Endothelial cell of umbilical vein (primary cell): ENCODE data around the gene TP53TG5. TPM values are rescaled to one million over a fixed set of nuclear protein-coding genes. Genes with fewer than 3 reads are reported as not detected.

Source experiments
- BruUV-seq: library from RNA; stranded (reverse); fragments of 400-500 nt; replicated peaks from 2 replicates; lab custom pipeline; 2021; lab: Mats Ljungman, UMichigan
- CTCF ChIA-PET: fragments of 300-600, 350-600 bp; sonication (Branson Sonifier 250); formaldehyde crosslinking; loops from one replicate; lab custom pipeline; 2021; ENCODE audit warnings: antibody characterized with exemption, inconsistent platforms; lab: Charles Lee
- POLR2A ChIA-PET: fragments of 300-600, 350-600 bp; sonication (Branson Sonifier 250); formaldehyde crosslinking; loops from one replicate; lab custom pipeline; 2021; ENCODE audit warnings: antibody characterized with exemption, inconsistent platforms; lab: Charles Lee
- DNase-seq: peaks from one replicate; pipeline ENCODE4 v3.0.0-alpha.2; 2011; ENCODE audit warnings: low read depth, low spot score
- FAIRE-seq: peaks from 2 replicates; lab custom pipeline; 2011; peaks lifted over from hg19 to GRCh38; lab: Jason Lieb, UNC
- H2AFZ ChIP-seq: 2 replicates; pipeline ENCODE4 v1.6.0; 2012; ENCODE audit warnings: low read depth, low read length, control low read depth, inconsistent platforms
- H3K27ac ChIP-seq: 2 replicates; pipeline ENCODE4 v1.5.1; 2011; ENCODE audit warnings: low read depth, mild to moderate bottlenecking, control low read depth, low read length, moderate library complexity; ENCODE audit not compliant: insufficient read depth
- H3K27me3 ChIP-seq, 2 experiments: 2 replicates each; pipeline versions ENCODE4 v1.6.0 to v1.6.1; 2011; ENCODE audit warnings: low read length in 2 of 2, mixed read lengths in 1 of 2; ENCODE audit not compliant: control insufficient read depth in 2 of 2, insufficient read depth in 2 of 2
- H3K36me3 ChIP-seq, 2 experiments: 2 replicates in 1 of 2; 3 replicates in 1 of 2; pipeline ENCODE4 v1.5.1; 2011; ENCODE audit warnings: low read length in 2 of 2, mild to moderate bottlenecking in 1 of 2, moderate library complexity in 1 of 2; ENCODE audit not compliant: control insufficient read depth in 2 of 2, insufficient read depth in 2 of 2; ENCODE audit errors: extremely low read depth in 1 of 2
- H3K4me1 ChIP-seq: 3 replicates; pipeline ENCODE4 v1.5.1; 2011; ENCODE audit warnings: mild to moderate bottlenecking, low read length; ENCODE audit not compliant: control insufficient read depth, insufficient read depth; ENCODE audit errors: extremely low read depth
- H3K4me2 ChIP-seq: 2 replicates; pipeline ENCODE4 v1.6.1; 2011; ENCODE audit warnings: low read length, control low read depth, mixed read lengths; ENCODE audit not compliant: insufficient read depth
- H3K4me3 ChIP-seq, 3 experiments: fragments of 200-600 bp in 1 of 3; sonication (generic), shearing (Covaris generic) in 1 of 3; replicated peaks in 1 of 3; 2 replicates each; pipeline ENCODE4 v1.5.1; 2011 to 2016; ENCODE audit warnings: control low read depth in 3 of 3, low read length in 3 of 3, mild to moderate bottlenecking in 2 of 3, inconsistent platforms in 1 of 3, low read depth in 1 of 3, moderate library complexity in 1 of 3; ENCODE audit not compliant: insufficient read depth in 1 of 3
- H3K79me2 ChIP-seq: 2 replicates; pipeline ENCODE4 v1.6.0; 2012; ENCODE audit warnings: low read length, inconsistent platforms; ENCODE audit not compliant: control insufficient read depth, insufficient read depth
- H3K9ac ChIP-seq: replicated peaks from 2 replicates; pipeline ENCODE3; 2011; ENCODE audit warnings: low read length, control low read depth; ENCODE audit not compliant: insufficient read depth; ENCODE audit errors: extremely low read depth
- H3K9me1 ChIP-seq: replicated peaks from 3 replicates; pipeline ENCODE4 v1.6.0; 2011; ENCODE audit warnings: mild to moderate bottlenecking, low read length; ENCODE audit not compliant: control insufficient read depth, insufficient read depth; ENCODE audit errors: extremely low read depth
- H3K9me3 ChIP-seq: replicated peaks from 2 replicates; pipeline ENCODE4 v1.5.1; 2012; ENCODE audit warnings: low read length, inconsistent platforms; ENCODE audit not compliant: control insufficient read depth, insufficient read depth
- H4K20me1 ChIP-seq: replicated peaks from 2 replicates; pipeline ENCODE3; 2011; ENCODE audit warnings: mild to moderate bottlenecking, low read length; ENCODE audit not compliant: control insufficient read depth, insufficient read depth; ENCODE audit errors: extremely low read depth
- CTCF ChIP-seq, 2 donors: IDR thresholded peaks; 1 replicate in 1 of 2; 2 replicates in 1 of 2; pipeline ENCODE4 v1.5.1; 2011; ENCODE audit warnings: low read length in 2 of 2, mild to moderate bottlenecking in 2 of 2, moderate library complexity in 2 of 2, control low read depth in 1 of 2, inconsistent platforms in 1 of 2, low read depth in 1 of 2; ENCODE audit not compliant: insufficient read depth in 1 of 2; ENCODE audit errors: extremely low read depth in 1 of 2
- EZH2 ChIP-seq: IDR thresholded peaks from 2 replicates; pipeline ENCODE4 v1.6.1; 2012; ENCODE audit warnings: borderline replicate concordance, low read depth, mild to moderate bottlenecking, moderate library complexity, low read length, inconsistent platforms; ENCODE audit not compliant: severe bottlenecking
- FOS ChIP-seq: IDR thresholded peaks from 2 replicates; pipeline ENCODE4 v1.6.1; 2011; ENCODE audit warnings: mild to moderate bottlenecking, low read length, moderate library complexity, borderline replicate concordance; ENCODE audit not compliant: insufficient read depth
- GATA2 ChIP-seq: IDR thresholded peaks from 2 replicates; pipeline ENCODE4 v1.7.0; 2011; ENCODE audit warnings: low read depth, mild to moderate bottlenecking, moderate library complexity, mixed read lengths, low read length; ENCODE audit not compliant: insufficient read length, insufficient read depth
- JUN ChIP-seq: IDR thresholded peaks from 2 replicates; pipeline ENCODE4 v1.6.1; 2011; ENCODE audit warnings: borderline replicate concordance, low read depth; ENCODE audit not compliant: insufficient read length, insufficient read depth
- MAX ChIP-seq: IDR thresholded peaks from 2 replicates; pipeline ENCODE4 v1.6.1; 2011; ENCODE audit not compliant: insufficient read depth, insufficient read length
- MYC ChIP-seq: IDR thresholded peaks from one replicate; pipeline ENCODE4 v1.6.1; 2011; ENCODE audit warnings: mild to moderate bottlenecking, low read depth, low read length
- POLR2A ChIP-seq: IDR thresholded peaks from 2 replicates; pipeline ENCODE4 v1.6.1; 2012; ENCODE audit warnings: low read depth, mild to moderate bottlenecking, control low read depth, low read length
- POLR2AphosphoS5 ChIP-seq: IDR thresholded peaks from 2 replicates; pipeline ENCODE4 v1.6.1; 2012; ENCODE audit warnings: low read depth, mild to moderate bottlenecking, control low read depth, low read length, moderate library complexity; ENCODE audit not compliant: insufficient read depth
- dilution Hi-C: fragments of 300-500 bp; cut with MboI; formaldehyde crosslinking; loops from one replicate; pipeline ENCODE4 v1.15.0; 2019; ENCODE audit warnings: low sequenced_read_pairs; ENCODE audit not compliant: extremely low pct_ligation_motif_present
- intact Hi-C: fragments of 100-400 bp; cut with micrococcal nuclease; formaldehyde crosslinking; loops from one replicate; pipeline ENCODE4 v1.10.0; 2022
- polyA plus RNA-seq, 4 experiments: library from polyadenylated mRNA; depleted of rRNA in 3 of 4; stranded (reverse) in 3 of 4; unstranded in 1 of 4; fragments of >200 nt; gene quantifications; 2 replicates each; pipeline versions ENCODE4 v1.2.1 to v1.2.3, GENCODE V29; 2011 to 2012; ENCODE audit warnings: missing spikeins in 1 of 4
- total RNA-seq: library from RNA; stranded (reverse); gene quantifications from 2 replicates; pipeline ENCODE4 v1.2.3, GENCODE V29; 2021

The TP53TG5 gene
- total and polyA plus RNA-seq, 2 donors (not counting 3 experiments of a cell fraction or from before 2014, with no cell fraction given): not detected

GRCh38 chr20:45407783-45408645 is 29.9 kb upstream of the TP53TG5 start, which contains the start of gene DBNDD2:
Gene DBNDD2 (plus strand): TSS chr20:45408289. CDS start chr20:45408468, 179 bp downstream.
- no peak for TF ChIP-seq MYC
- TF ChIP-seq FOS: no peak
- TF ChIP-seq JUN: no peak
- TF ChIP-seq CTCF (IDR thresholded peaks at IDR 0.05; ENCODE audit: extremely low read depth in 1 of 2, insufficient read depth in 1 of 2, low read depth in 1 of 2, low read length in 2 of 2): no peak
- TF ChIP-seq MAX: no peak
- TF ChIP-seq POLR2A: no peak
- TF ChIP-seq GATA2: no peak
- no peak for TF ChIP-seq POLR2AphosphoS5
- TF ChIP-seq EZH2: no peak
- Histone ChIP-seq H4K20me1 (no peaks in the 10 kb centered on the region), H3K27me3 (peaks cover 6% of the 10 kb centered on the region in 2 experiments), H3K9me1 (no peaks in the 10 kb centered on the region), H3K27ac (no peak within 1 kb of the TSS), H3K4me2 (peak within 1 kb of the TSS; percentile 74), H3K4me3 (peak within 1 kb of the TSS; percentile 7 to 85 (median 36)), H3K9ac (no peak within 1 kb of the TSS), H3K4me1 (peaks cover 3% of the 10 kb centered on the region), H3K9me3 (no peaks in the 10 kb centered on the region), H2AFZ (peak within 1 kb of the TSS; percentile 83), H3K79me2 (no peaks in the 10 kb centered on the region), H3K36me3 (peaks cover 0 to 3% of the 10 kb centered on the region in 2 experiments)
- no TSS peak for BruUV-seq
- dilution Hi-C loops (no loop called here), intact Hi-C loops (no loop called here)
- POLR2A ChIA-PET: interaction anchor here (0.6 to 1.5 kb wide), 2 partner anchors 8 to 12 kb away, joined by 3 to 5 read pairs; partner anchors contain the start of gene PIGT
- CTCF ChIA-PET: interaction anchor here (0.9 to 3.6 kb wide), 9 partner anchors 10 to 96 kb away, joined by 3 to 32 read pairs (median 4); partner anchors contain the start of gene SYS1
- FAIRE-seq: no peak
- no peak for DNase-seq
